Hepatocyte (in vitro differentiated cells): ENCODE measurements around the gene LARP4. TPM values are rescaled to one million over a fixed set of nuclear protein-coding genes. Genes with fewer than 3 reads are reported as not detected.
"Not testable (repeated sequence)": the region's sequence is repeated elsewhere in the genome, so short reads cannot be mapped to it uniquely, and the experiment has no call there.

Experiments used
- DNase-seq: peaks from one replicate; pipeline ENCODE4 v3.0.0-alpha.2; 2016; ENCODE audit warnings: low spot score
- H2AFZ ChIP-seq: fragments of 200-600 bp; sonication (generic); 2 replicates; pipeline ENCODE4 v1.6.0; 2016; ENCODE audit warnings: antibody characterized with exemption, mild to moderate bottlenecking
- H3K27ac ChIP-seq: fragments of 200-600 bp; sonication (generic); 2 replicates; pipeline ENCODE4 v1.5.1; 2016; ENCODE audit warnings: mild to moderate bottlenecking
- H3K27me3 ChIP-seq: fragments of 200-600 bp; sonication (generic); 2 replicates; pipeline ENCODE4 v1.6.1; 2016
- H3K36me3 ChIP-seq: fragments of 200-600 bp; sonication (generic); replicated peaks from 2 replicates; pipeline ENCODE4 v1.5.1; 2016; ENCODE audit warnings: low read depth; ENCODE audit not compliant: insufficient read depth
- H3K4me1 ChIP-seq: fragments of 200-600 bp; sonication (generic); 2 replicates; pipeline ENCODE4 v1.5.1; 2016; ENCODE audit warnings: mild to moderate bottlenecking, moderate library complexity; ENCODE audit not compliant: insufficient read depth
- H3K4me2 ChIP-seq: fragments of 200-600 bp; sonication (generic); 2 replicates; pipeline ENCODE4 v1.6.0; 2016
- H3K4me3 ChIP-seq: fragments of 200-600 bp; sonication (generic); 2 replicates; pipeline ENCODE4 v1.5.1; 2016; ENCODE audit warnings: mild to moderate bottlenecking
- H3K79me2 ChIP-seq: fragments of 200-600 bp; sonication (generic); 2 replicates; pipeline ENCODE4 v1.6.0; 2017; ENCODE audit warnings: mild to moderate bottlenecking
- H3K9me2 ChIP-seq: fragments of 200-600 bp; sonication (generic); replicated peaks from 2 replicates; pipeline ENCODE4 v1.6.0; 2017; ENCODE audit warnings: mild to moderate bottlenecking; ENCODE audit not compliant: insufficient read depth
- H3K9me3 ChIP-seq: fragments of 200-600 bp; sonication (generic); 2 replicates; pipeline ENCODE4 v1.5.1; 2016; ENCODE audit warnings: low read depth, mild to moderate bottlenecking
- H4K20me1 ChIP-seq: fragments of 200-600 bp; sonication (generic); 2 replicates; pipeline ENCODE4 v1.6.0; 2016; ENCODE audit warnings: mild to moderate bottlenecking; ENCODE audit not compliant: insufficient read depth, poor library complexity, severe bottlenecking
- CTCF ChIP-seq: fragments of 200-600 bp; sonication (generic); IDR thresholded peaks from 2 replicates; pipeline ENCODE4 v1.5.1; 2016; ENCODE audit warnings: antibody characterized with exemption, mild to moderate bottlenecking; ENCODE audit not compliant: poor library complexity
- EZH2 ChIP-seq: fragments of 200-600 bp; sonication (generic); IDR thresholded peaks from 2 replicates; pipeline ENCODE4 v1.6.1; 2016; ENCODE audit warnings: antibody characterized with exemption, mild to moderate bottlenecking, borderline replicate concordance
- EZH2phosphoT487 ChIP-seq: fragments of 200-600 bp; sonication (generic); IDR thresholded peaks from one replicate; pipeline ENCODE4 v1.6.1; 2018; ENCODE audit warnings: antibody characterized with exemption, mild to moderate bottlenecking, low read depth, moderate library complexity; ENCODE audit not compliant: unreplicated experiment, severe bottlenecking
- WGBS: methylation state at CpG from one replicate; pipeline ENCODE4 v1.1.6; 2016; ENCODE audit warnings: low lambda C conversion rate; ENCODE audit errors: missing lambda C conversion rate; 5-methylcytosine and 5-hydroxymethylcytosine counted together
- polyA plus RNA-seq: library from polyadenylated mRNA; unstranded; fragments of >200 nt; fragmentation: Nextera tagmentation; extraction: Ambion mirVana; gene quantifications from 2 replicates; pipeline ENCODE4 v1.2.1, GENCODE V29; 2016
- total RNA-seq: library from RNA; depleted of rRNA; stranded (reverse); fragments of >200 nt; gene quantifications from 2 replicates; pipeline ENCODE4 v1.2.3, GENCODE V29; 2014

The LARP4 gene
- total and polyA plus RNA-seq, 2 experiments from 2014 or later, result 29.4 to 48.7 TPM

GRCh38 chr12:50387972-50388478 lies 12.7 kb upstream of the LARP4 start:
- peak overlapping the region; percentile 53 for H2AFZ ChIP-seq
- no peaks in the 10 kb centered on the region for H3K27me3 ChIP-seq
- no peaks in the 10 kb centered on the region for H3K79me2 ChIP-seq

GRCh38 chr12:50388793-50389192 lies 11.9 kb upstream of the LARP4 start:
- not testable (repeated sequence) for DNase-seq, H3K4me1 ChIP-seq, H3K9me3 ChIP-seq, H4K20me1 ChIP-seq, H2AFZ ChIP-seq, H3K36me3 ChIP-seq, H3K4me2 ChIP-seq, H3K79me2 ChIP-seq, H3K27ac ChIP-seq, H3K9me2 ChIP-seq, H3K27me3 ChIP-seq, H3K4me3 ChIP-seq
- 93% methylated on average over 10 of the region's 10 CpGs for WGBS

More at GRCh38 chr12:50387972-50388478, 12.7 kb upstream of the LARP4 start:
- H3K9me3 ChIP-seq, result no peaks in the 10 kb centered on the region
- H3K36me3 ChIP-seq, result no peaks in the 10 kb centered on the region
- no peak for DNase-seq
- no peak overlapping the region for H3K27ac ChIP-seq
- H3K4me2 ChIP-seq, result peak overlapping the region; percentile 45
- TF ChIP-seq EZH2, result no peak
- TF ChIP-seq CTCF, result no peak
- no peak for TF ChIP-seq EZH2phosphoT487
- H3K4me3 ChIP-seq, result no peak overlapping the region
- H3K4me1 ChIP-seq, result peaks cover 9% of the 10 kb centered on the region
- no peaks in the 10 kb centered on the region for H4K20me1 ChIP-seq
- H3K9me2 ChIP-seq, result no peaks in the 10 kb centered on the region
- 55% methylated on average over 7 of the region's 7 CpGs for WGBS

GRCh38 chr12:50390316-50390741 lies 10.4 kb upstream of the LARP4 start:
- Histone ChIP-seq H4K20me1 (no peaks in the 10 kb centered on the region), H3K4me2 (no peak overlapping the region), H3K27me3 (no peaks in the 10 kb centered on the region), H3K79me2 (no peaks in the 10 kb centered on the region), H3K9me2 (no peaks in the 10 kb centered on the region), H2AFZ (no peak overlapping the region), H3K27ac (peak overlapping the region; percentile 59), H3K4me3 (no peak overlapping the region), H3K36me3 (no peaks in the 10 kb centered on the region), H3K4me1 (peaks cover 9% of the 10 kb centered on the region), H3K9me3 (no peaks in the 10 kb centered on the region)
- 65% methylated on average over 3 of the region's 3 CpGs for WGBS
- DNase-seq, result peak; percentile 30
- TF ChIP-seq CTCF, result no peak
- TF ChIP-seq EZH2, result no peak
- no peak for TF ChIP-seq EZH2phosphoT487

- Histone ChIP-seq H4K20me1 (no peaks in the 10 kb centered on the region), H3K36me3 (no peaks in the 10 kb centered on the region), H3K9me3 (no peaks in the 10 kb centered on the region), H2AFZ (no peak overlapping the region), H3K27ac (no peak overlapping the region), H3K4me3 (no peak overlapping the region), H3K4me2 (no peak overlapping the region), H3K27me3 (no peaks in the 10 kb centered on the region), H3K79me2 (no peaks in the 10 kb centered on the region), H3K4me1 (no peaks in the 10 kb centered on the region), H3K9me2 (no peaks in the 10 kb centered on the region)
- DNase-seq, result no peak
- 80% methylated on average over 4 of the region's 4 CpGs for WGBS
- TF ChIP-seq EZH2, result no peak
- TF ChIP-seq EZH2phosphoT487, result no peak
- TF ChIP-seq CTCF, result no peak
These were observed 6.1 kb upstream of the LARP4 start for GRCh38 chr12:50394469-50395029.
